DND-41 (cell line): ENCODE data around the gene UBE2D3.

Experiments
- ATAC-seq: fragments of 200-7000 bp; cut with Tn5 transposase; 3 replicates; pipeline ENCODE4 v1.9.1; 2021; ENCODE audit warnings: low read depth; ENCODE audit not compliant: insufficient read depth
- DNase-seq: peaks from one replicate; pipeline ENCODE4 v3.0.0-alpha.2; 2020
- H2AFZ ChIP-seq: 2 replicates; pipeline ENCODE4 v1.6.0; 2012; ENCODE audit warnings: low read depth, low read length
- H3K27ac ChIP-seq: 2 replicates; pipeline ENCODE4 v1.5.1; 2012; ENCODE audit warnings: low read length, inconsistent platforms
- H3K27me3 ChIP-seq: fragments of 200-600 bp; sonication (generic); 2 replicates; pipeline ENCODE4 v1.6.0; 2012; ENCODE audit warnings: low read length, mild to moderate bottlenecking, inconsistent platforms; ENCODE audit not compliant: insufficient read depth, poor library complexity
- H3K36me3 ChIP-seq: 2 replicates; pipeline ENCODE4 v1.5.1; 2012; ENCODE audit warnings: low read length, inconsistent platforms; ENCODE audit not compliant: insufficient read depth
- H3K4me1 ChIP-seq: 2 replicates; pipeline ENCODE4 v1.5.1; 2012; ENCODE audit warnings: mild to moderate bottlenecking, low read length; ENCODE audit not compliant: insufficient read depth
- H3K4me2 ChIP-seq: 2 replicates; pipeline ENCODE4 v1.6.0; 2012; ENCODE audit warnings: mild to moderate bottlenecking, moderate library complexity, low read length, inconsistent platforms; ENCODE audit not compliant: insufficient read depth
- H3K4me3 ChIP-seq, 2 experiments: fragments of 200-600 bp in 1 of 2; shearing (Covaris generic) in 1 of 2; 2 replicates each; pipeline ENCODE4 v1.5.1; 2012 to 2016; ENCODE audit warnings: inconsistent platforms in 2 of 2, low read length in 2 of 2, mild to moderate bottlenecking in 2 of 2, low read depth in 1 of 2, moderate library complexity in 1 of 2
- H3K79me2 ChIP-seq: 2 replicates; pipeline ENCODE4 v1.6.0; 2012; ENCODE audit warnings: low read length, inconsistent platforms; ENCODE audit not compliant: insufficient read depth
- H3K9ac ChIP-seq: 2 replicates; pipeline ENCODE4 v1.6.0; 2012; ENCODE audit warnings: low read depth, mild to moderate bottlenecking, inconsistent platforms, low read length, moderate library complexity
- H3K9me3 ChIP-seq: 2 replicates; pipeline ENCODE4 v1.5.1; 2012; ENCODE audit warnings: low read length, moderate library complexity, mild to moderate bottlenecking, inconsistent platforms; ENCODE audit not compliant: insufficient read depth, severe bottlenecking
- H4K20me1 ChIP-seq: 2 replicates; pipeline ENCODE4 v1.6.0; 2012; ENCODE audit warnings: low read length; ENCODE audit not compliant: insufficient read depth
- CTCF ChIP-seq: IDR thresholded peaks from 2 replicates; pipeline ENCODE4 v1.5.1; 2012; ENCODE audit warnings: borderline replicate concordance, low read length, moderate library complexity, mild to moderate bottlenecking; ENCODE audit not compliant: poor library complexity, severe bottlenecking; ENCODE audit errors: extremely low read depth
- EZH2 ChIP-seq: IDR thresholded peaks from 3 replicates; pipeline ENCODE4 v1.6.1; 2012; ENCODE audit warnings: borderline replicate concordance, low read depth, mild to moderate bottlenecking, moderate library complexity, low read length, inconsistent platforms; ENCODE audit not compliant: severe bottlenecking

UBE2D3 gene

GRCh38 chr4:102858828-102859464 is 31.6 kb upstream of the UBE2D3 start:
- H3K4me3 ChIP-seq, result no peak overlapping the region
- peaks cover 6% of the 10 kb centered on the region for H3K9me3 ChIP-seq
- no peak for TF ChIP-seq CTCF
- no peak for TF ChIP-seq EZH2
- no peak overlapping the region for H3K9ac ChIP-seq
- no peak overlapping the region for H3K27ac ChIP-seq
- H3K4me2 ChIP-seq, result no peak overlapping the region
- H3K36me3 ChIP-seq, result peaks cover 25% of the 10 kb centered on the region
- H2AFZ ChIP-seq, result no peak overlapping the region
- H3K4me1 ChIP-seq, result no peaks in the 10 kb centered on the region
- no peak for DNase-seq
- H4K20me1 ChIP-seq, result peaks cover 11% of the 10 kb centered on the region; the same call in 1 of the 2 replicates
- no peaks in the 10 kb centered on the region for H3K27me3 ChIP-seq
- ATAC-seq, result no peak
- peaks cover 92% of the 10 kb centered on the region for H3K79me2 ChIP-seq

- ATAC-seq, result no peak
- Histone ChIP-seq H3K79me2 (peaks cover 81% of the 10 kb centered on the region), H2AFZ (no peak overlapping the region), H3K27me3 (no peaks in the 10 kb centered on the region), H3K27ac (no peak overlapping the region), H3K4me2 (no peak overlapping the region), H3K4me1 (no peaks in the 10 kb centered on the region), H3K36me3 (no peaks in the 10 kb centered on the region), H3K9ac (no peak overlapping the region), H4K20me1 (peaks cover 12% of the 10 kb centered on the region; the same call in 1 of the 2 replicates), H3K9me3 (no peaks in the 10 kb centered on the region), H3K4me3 (no peak overlapping the region)
- TF ChIP-seq CTCF (no peak), EZH2 (no peak)
- no peak for DNase-seq
Observed at GRCh38 chr4:102850370-102850769, 23.0 kb upstream of the UBE2D3 start.

GRCh38 chr4:102849579-102850104 is 22.3 kb upstream of the UBE2D3 start:
- Histone ChIP-seq H3K27ac (no peak overlapping the region), H3K9ac (no peak overlapping the region), H3K79me2 (peaks cover 74% of the 10 kb centered on the region), H3K4me2 (no peak overlapping the region), H4K20me1 (0 out of 2 replicates have a peak, but pooled peaks cover 9% of the 10 kb centered on the region), H3K27me3 (no peaks in the 10 kb centered on the region), H2AFZ (no peak overlapping the region), H3K4me1 (no peaks in the 10 kb centered on the region), H3K36me3 (no peaks in the 10 kb centered on the region), H3K9me3 (no peaks in the 10 kb centered on the region), H3K4me3 (no peak overlapping the region)
- ATAC-seq, result no peak
- TF ChIP-seq CTCF (no peak), EZH2 (no peak)
- DNase-seq, result no peak
